ENCODE data around the gene NEDD4L.

DNA sequence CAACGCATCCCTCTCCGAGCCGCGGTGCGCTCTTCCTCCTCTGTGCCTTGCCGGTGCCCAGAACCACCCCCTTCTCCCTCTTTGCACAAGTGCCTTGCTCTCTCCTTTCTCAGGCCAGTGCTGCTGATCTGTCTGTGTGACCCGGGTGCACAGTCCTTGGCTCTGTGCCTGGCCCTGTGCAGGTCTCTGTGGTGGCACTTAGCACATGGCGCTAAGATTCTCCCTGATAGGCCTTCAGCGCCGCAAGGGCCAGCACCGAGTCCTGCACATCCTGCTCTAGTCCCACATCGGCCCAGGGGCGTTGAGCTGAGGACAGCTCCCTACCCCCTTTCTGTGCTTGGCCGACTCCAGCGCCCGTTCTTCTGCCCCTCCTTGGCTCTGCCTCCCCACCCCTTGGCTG lies 136.1 kb downstream of the NEDD4L start:
- TF ChIP-seq, protein P1, sequence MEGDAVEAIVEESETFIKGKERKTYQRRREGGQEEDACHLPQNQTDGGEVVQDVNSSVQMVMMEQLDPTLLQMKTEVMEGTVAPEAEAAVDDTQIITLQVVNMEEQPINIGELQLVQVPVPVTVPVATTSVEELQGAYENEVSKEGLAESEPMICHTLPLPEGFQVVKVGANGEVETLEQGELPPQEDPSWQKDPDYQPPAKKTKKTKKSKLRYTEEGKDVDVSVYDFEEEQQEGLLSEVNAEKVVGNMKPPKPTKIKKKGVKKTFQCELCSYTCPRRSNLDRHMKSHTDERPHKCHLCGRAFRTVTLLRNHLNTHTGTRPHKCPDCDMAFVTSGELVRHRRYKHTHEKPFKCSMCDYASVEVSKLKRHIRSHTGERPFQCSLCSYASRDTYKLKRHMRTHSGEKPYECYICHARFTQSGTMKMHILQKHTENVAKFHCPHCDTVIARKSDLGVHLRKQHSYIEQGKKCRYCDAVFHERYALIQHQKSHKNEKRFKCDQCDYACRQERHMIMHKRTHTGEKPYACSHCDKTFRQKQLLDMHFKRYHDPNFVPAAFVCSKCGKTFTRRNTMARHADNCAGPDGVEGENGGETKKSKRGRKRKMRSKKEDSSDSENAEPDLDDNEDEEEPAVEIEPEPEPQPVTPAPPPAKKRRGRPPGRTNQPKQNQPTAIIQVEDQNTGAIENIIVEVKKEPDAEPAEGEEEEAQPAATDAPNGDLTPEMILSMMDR (IDR thresholded peaks at IDR 0.05; ENCODE audit: insufficient read depth, low read depth, low read length): no peak
- no peak for TF ChIP-seq EZH2 (IDR thresholded peaks at IDR 0.05; ENCODE audit: insufficient read depth, low read length)
